ENCODE data around the gene WDR1. TPM values are rescaled to one million over a fixed set of nuclear protein-coding genes. Genes with fewer than 3 reads are reported as not detected.

Gene WDR1
- total and polyA plus RNA-seq, 2 of the 13 experiments (the other 11 are each of a cell fraction or from before 2014, with no cell fraction given), result 106 to 198 TPM

DNA sequence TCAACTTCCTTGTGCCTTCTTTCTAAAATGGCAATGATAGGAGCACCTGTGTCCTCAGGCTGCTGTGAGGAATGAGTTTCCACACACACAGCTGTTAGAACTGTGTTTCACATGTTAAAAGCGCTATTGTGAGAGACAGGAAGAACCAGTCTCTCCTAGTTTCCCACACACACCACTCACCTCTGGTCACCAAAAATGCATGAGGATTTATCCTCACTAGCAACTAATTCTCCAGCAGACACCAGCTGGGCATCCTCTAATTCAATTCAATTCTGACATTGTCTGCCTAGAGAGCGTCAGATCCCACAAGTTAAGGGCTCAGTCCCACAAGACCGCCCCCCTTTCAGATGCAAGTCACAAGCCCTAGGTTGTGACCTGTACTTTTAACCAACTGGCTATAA is 66.3 kb downstream of the WDR1 start:
- TF ChIP-seq ZNF768 (CRISPR knock-in tag; IDR thresholded peaks at IDR 0.05) (no peak), ZSCAN21 (CRISPR knock-in tag; IDR thresholded peaks at IDR 0.05; ENCODE audit: borderline replicate concordance) (no peak), TRAFD1 (CRISPR knock-in tag; IDR thresholded peaks at IDR 0.05; ENCODE audit: borderline replicate concordance) (no peak), ATF7 (IDR thresholded peaks at IDR 0.05) (no peak), ATF7 (CRISPR knock-in tag; IDR thresholded peaks at IDR 0.05) (no peak), ZBTB38 (CRISPR knock-in tag; IDR thresholded peaks at IDR 0.05) (no peak), ZNF776 (CRISPR knock-in tag; IDR thresholded peaks at IDR 0.05) (no peak)
- TF ChIP-seq, protein P1, sequence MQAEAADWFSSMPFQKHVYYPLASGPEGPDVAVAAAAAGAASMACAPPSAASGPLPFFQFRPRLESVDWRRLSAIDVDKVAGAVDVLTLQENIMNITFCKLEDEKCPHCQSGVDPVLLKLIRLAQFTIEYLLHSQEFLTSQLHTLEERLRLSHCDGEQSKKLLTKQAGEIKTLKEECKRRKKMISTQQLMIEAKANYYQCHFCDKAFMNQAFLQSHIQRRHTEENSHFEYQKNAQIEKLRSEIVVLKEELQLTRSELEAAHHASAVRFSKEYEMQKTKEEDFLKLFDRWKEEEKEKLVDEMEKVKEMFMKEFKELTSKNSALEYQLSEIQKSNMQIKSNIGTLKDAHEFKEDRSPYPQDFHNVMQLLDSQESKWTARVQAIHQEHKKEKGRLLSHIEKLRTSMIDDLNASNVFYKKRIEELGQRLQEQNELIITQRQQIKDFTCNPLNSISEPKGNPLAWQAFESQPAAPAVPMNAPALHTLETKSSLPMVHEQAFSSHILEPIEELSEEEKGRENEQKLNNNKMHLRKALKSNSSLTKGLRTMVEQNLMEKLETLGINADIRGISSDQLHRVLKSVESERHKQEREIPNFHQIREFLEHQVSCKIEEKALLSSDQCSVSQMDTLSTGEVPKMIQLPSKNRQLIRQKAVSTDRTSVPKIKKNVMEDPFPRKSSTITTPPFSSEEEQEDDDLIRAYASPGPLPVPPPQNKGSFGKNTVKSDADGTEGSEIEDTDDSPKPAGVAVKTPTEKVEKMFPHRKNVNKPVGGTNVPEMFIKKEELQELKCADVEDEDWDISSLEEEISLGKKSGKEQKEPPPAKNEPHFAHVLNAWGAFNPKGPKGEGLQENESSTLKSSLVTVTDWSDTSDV (CRISPR knock-in tag; IDR thresholded peaks at IDR 0.05), result no peak
- ATAC-seq (no peak), DNase-seq (ENCODE audit: low spot score) (no peak), FAIRE-seq (no peak)
- no peak overlapping the region for H2AFZ ChIP-seq (ENCODE audit: low read length)
- in situ Hi-C loops (cut with HindIII; ENCODE audit: extremely low pct_ligation_motif_present, low pct_unique_long_range_greater_than_20kb), result loop anchor here (5.0 kb wide), 1 partner anchor 33 kb away; no protein-coding TSS in a partner anchor
- H3K9me3 ChIP-seq (ENCODE audit: low read length), result no peaks in the 10 kb centered on the region
- no peaks in the 10 kb centered on the region for H3K79me2 ChIP-seq (ENCODE audit: insufficient read depth, low read length)
- H3K4me3 ChIP-seq (replicated peaks in 1 of 3; ENCODE audit: insufficient read depth in 1 of 3, low read depth in 2 of 3, low read length in 3 of 3), result no peak overlapping the region
- no peak overlapping the region for H3K27ac ChIP-seq (ENCODE audit: extremely low read length, insufficient read depth, low read length)
- ChIA-PET CTCF (ENCODE audit: low intra/inter-chr PET ratio, low total read pairs) (no interaction called here), POLR2A (no interaction called here)
- H3K4me1 ChIP-seq (ENCODE audit: insufficient read depth, low read length), result peaks cover 73% of the 10 kb centered on the region
- WGBS (ENCODE audit: low lambda C conversion rate), result 97% methylated on average over 3 of the region's 3 CpGs
- H4K20me1 ChIP-seq (ENCODE audit: insufficient read depth, low read length), result no peaks in the 10 kb centered on the region
- no TSS peak for BruUV-seq (replicated peaks)
- intact Hi-C loops (cut with micrococcal nuclease; ENCODE audit: unreplicated experiment), result no loop called here
- no peak overlapping the region for H3K9ac ChIP-seq (ENCODE audit: insufficient read depth, low read depth, low read length)
- H3K27me3 ChIP-seq (ENCODE audit: control insufficient read depth in 1 of 2, insufficient read depth in 2 of 2, low read length in 2 of 2), result no peaks in the 10 kb centered on the region
- no peaks in the 10 kb centered on the region for H3K36me3 ChIP-seq (replicated peaks in 1 of 2; ENCODE audit: control insufficient read depth in 1 of 2, insufficient read depth in 2 of 2, low read length in 2 of 2)
- no peak overlapping the region for H3K4me2 ChIP-seq (ENCODE audit: low read depth, low read length)
